ENCODE data around the gene TXNRD3. TPM values are rescaled to one million over a fixed set of nuclear protein-coding genes. Genes with fewer than 3 reads are reported as not detected.

The TXNRD3 gene
- total RNA-seq, 1 experiment from 2014 or later = 8.1 TPM

GRCh38 chr3:126661532-126662364 is 6.8 kb upstream of the TXNRD3 start:
- Histone ChIP-seq H3K14ac (ENCODE audit: insufficient read depth, low read length) (no peak overlapping the region), H3K23me2 (ENCODE audit: insufficient read length, low read depth, low read length, poor library complexity, severe bottlenecking) (peaks cover 2% of the 10 kb centered on the region), H2BK5ac (ENCODE audit: insufficient read length, low read length) (no peak overlapping the region), H3K79me2 (ENCODE audit: insufficient read depth, low read length) (no peaks in the 10 kb centered on the region), H3K27ac (ENCODE audit: insufficient read length, low read depth, low read length) (no peak overlapping the region), H3K4ac (ENCODE audit: low read depth, low read length) (no peak overlapping the region), H4K91ac (ENCODE audit: insufficient read length, low read depth, low read length) (no peak overlapping the region), H3K9ac (ENCODE audit: extremely low read depth, insufficient read length, low read length) (no peak overlapping the region), H3K18ac (ENCODE audit: insufficient read length, low read depth, low read length) (no peak overlapping the region), H3K4me2 (ENCODE audit: insufficient read depth, insufficient read length, low read length) (no peak overlapping the region), H4K5ac (ENCODE audit: insufficient read length, low read depth, low read length) (no peak overlapping the region), H3K56ac (ENCODE audit: insufficient read length, low read depth, low read length) (no peak overlapping the region), H2BK15ac (ENCODE audit: low read depth, low read length) (no peak overlapping the region), H3K27me3 (ENCODE audit: insufficient read depth, low read length) (no peaks in the 10 kb centered on the region), H2AFZ (ENCODE audit: low read length) (no peak overlapping the region), H2AK5ac (ENCODE audit: insufficient read length, low read length) (no peak overlapping the region), H2BK120ac (ENCODE audit: low read depth, low read length, poor library complexity, severe bottlenecking) (no peak overlapping the region), H3K79me1 (ENCODE audit: insufficient read depth, low read depth, low read length, poor library complexity, severe bottlenecking) (no peaks in the 10 kb centered on the region), H3K23ac (ENCODE audit: insufficient read length, low read depth, low read length) (no peak overlapping the region), H4K20me1 (ENCODE audit: control insufficient read depth, insufficient read depth, insufficient read length) (no peaks in the 10 kb centered on the region), H2BK12ac (ENCODE audit: insufficient read length, low read depth, low read length) (no peak overlapping the region), H3K4me1 (ENCODE audit: insufficient read depth, low read length) (no peaks in the 10 kb centered on the region), H3T11ph (ENCODE audit: low read length) (no peak overlapping the region), H4K8ac (replicated peaks; ENCODE audit: insufficient read length, low read depth, low read length) (no peak overlapping the region), H2BK20ac (ENCODE audit: low read depth, low read length, poor library complexity, severe bottlenecking) (no peak overlapping the region), H3K9me3 (ENCODE audit: control insufficient read depth, low read depth, low read length) (no peaks in the 10 kb centered on the region)
- Mint-ChIP-seq H3K9me3 (peaks cover 10 to 11% of the 10 kb centered on the region in 2 experiments; a peak in 4 of 5 replicates), H3K36me3 (ENCODE audit: insufficient read depth in 1 of 3, low read depth in 3 of 3) (peaks cover 0 to 2% (median 1%) of the 10 kb centered on the region in 3 experiments; a peak in 3 of 7 replicates), H3K4me3 (no peak overlapping the region), H3K4me1 (peaks cover 8 to 20% of the 10 kb centered on the region in 2 experiments), H3K27ac (no peak overlapping the region; a peak in 1 of 7 replicates), H3K27me3 (ENCODE audit: low read depth) (peaks cover 52% of the 10 kb centered on the region)
- WGBS (ENCODE audit: extremely low coverage, insufficient read length, low lambda C conversion rate) = no CpG with 5 or more reads among the region's 11 CpGs
- TF ChIP-seq CTCF (conservative IDR thresholded peaks at IDR 0.05) = no peak
- DNase-seq = no peak

All from H9 (cell line).